DMS153 treated with DMSO at 0.1 percent for 48 hours (cell line): Measurements from ENCODE around the gene KRT80.
"Not testable (repeated sequence)": the region's sequence is repeated elsewhere in the genome, so short reads cannot be mapped to it uniquely, and the experiment has no call there.

Experiments used
- DNase-seq: peaks from one replicate; lab custom pipeline; 2025; ENCODE audit not compliant: unreplicated experiment; lab: John Stamatoyannopoulos, UW

KRT80 gene

GRCh38 chr12:52191841-52192791 is at the start of gene KRT80:
TSS of gene KRT80 (minus strand) at chr12:52192014. CDS start at chr12:52191902, 112 bp downstream.
- DNase-seq: peak; percentile 90

GRCh38 chr12:52241205-52241842 is 49.5 kb upstream of the KRT80 start:
- DNase-seq: no peak

- DNase-seq: not testable (repeated sequence)
Observed at GRCh38 chr12:52240247-52240646, 48.4 kb upstream of the KRT80 start.

GRCh38 chr12:52239767-52240166 is 48.0 kb upstream of the KRT80 start:
- no peak for DNase-seq

DNA sequence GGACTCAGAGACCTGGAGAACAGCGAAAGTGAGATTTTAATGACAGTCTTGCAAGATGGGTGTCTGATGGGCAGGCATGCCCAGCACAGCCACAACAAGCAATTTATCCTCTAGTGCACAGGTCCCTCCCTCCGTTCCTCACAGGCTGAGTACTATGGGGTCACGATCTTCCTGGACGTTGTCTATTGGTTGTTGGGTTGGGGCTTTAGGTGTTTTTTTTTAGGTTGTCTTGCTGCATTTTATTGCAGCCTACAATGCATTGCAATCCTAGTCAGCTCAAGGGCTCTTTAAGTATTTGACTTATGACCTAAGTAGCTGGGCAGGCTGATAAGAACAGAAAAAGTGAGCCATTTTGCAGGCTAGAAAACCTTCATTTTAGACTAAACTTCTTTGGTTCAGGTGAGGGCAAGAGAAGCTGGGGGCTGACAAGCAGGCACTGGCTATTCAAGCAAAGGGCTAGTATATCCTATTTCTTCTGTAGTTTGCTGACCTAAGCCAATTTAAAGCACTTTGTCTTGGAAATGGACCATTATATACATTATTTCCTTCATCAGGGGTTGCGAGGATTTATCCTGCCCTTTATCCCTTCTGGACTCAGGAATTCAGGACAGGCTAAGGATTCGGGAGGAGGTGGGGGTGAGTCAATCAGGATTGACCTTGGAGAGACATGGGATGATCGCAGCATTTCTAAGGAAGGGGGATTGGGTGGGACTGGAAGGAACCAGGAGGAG is 47.3 kb upstream of the KRT80 start:
- no peak for DNase-seq

GRCh38 chr12:52238207-52238840 is 46.5 kb upstream of the KRT80 start:
- DNase-seq: no peak

DNA sequence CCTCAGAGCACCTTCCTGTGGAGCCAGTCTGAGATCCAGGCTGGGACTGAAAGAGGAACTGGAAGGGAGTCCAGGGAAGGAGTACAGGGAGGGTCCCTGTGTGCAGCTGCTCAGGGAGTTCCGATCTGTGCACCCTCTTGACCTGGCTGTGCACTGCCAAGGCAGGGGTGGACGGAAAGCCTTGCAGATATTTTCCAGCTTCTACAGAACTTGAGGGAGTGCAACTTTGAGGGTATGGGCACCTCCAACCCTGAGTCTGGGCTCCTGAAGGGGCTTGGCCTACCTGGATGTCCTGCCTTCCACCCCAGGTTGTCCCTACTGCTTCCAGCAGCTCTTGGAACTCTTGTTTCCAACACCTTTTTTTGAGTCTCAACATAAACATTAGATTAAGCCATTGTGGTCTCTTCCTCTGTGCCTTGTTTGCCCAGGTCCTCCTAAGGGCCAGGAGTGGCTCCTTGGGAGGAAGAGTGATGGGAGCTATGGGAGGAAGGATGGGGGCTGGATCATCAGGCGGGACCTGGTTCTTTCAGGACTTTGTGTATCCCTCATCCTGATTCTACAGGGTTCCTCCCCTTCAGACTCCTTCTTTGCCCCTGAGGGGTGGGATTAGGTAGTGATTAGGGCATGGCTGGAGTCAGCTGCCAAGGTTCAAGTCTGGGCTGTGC is 44.7 kb upstream of the KRT80 start:
- no peak for DNase-seq

- peak; percentile 32 for DNase-seq
Observed at GRCh38 chr12:52235822-52236361, 44.1 kb upstream of the KRT80 start.

- no peak for DNase-seq
Observed at GRCh38 chr12:52235001-52235764, 43.4 kb upstream of the KRT80 start.

DNA sequence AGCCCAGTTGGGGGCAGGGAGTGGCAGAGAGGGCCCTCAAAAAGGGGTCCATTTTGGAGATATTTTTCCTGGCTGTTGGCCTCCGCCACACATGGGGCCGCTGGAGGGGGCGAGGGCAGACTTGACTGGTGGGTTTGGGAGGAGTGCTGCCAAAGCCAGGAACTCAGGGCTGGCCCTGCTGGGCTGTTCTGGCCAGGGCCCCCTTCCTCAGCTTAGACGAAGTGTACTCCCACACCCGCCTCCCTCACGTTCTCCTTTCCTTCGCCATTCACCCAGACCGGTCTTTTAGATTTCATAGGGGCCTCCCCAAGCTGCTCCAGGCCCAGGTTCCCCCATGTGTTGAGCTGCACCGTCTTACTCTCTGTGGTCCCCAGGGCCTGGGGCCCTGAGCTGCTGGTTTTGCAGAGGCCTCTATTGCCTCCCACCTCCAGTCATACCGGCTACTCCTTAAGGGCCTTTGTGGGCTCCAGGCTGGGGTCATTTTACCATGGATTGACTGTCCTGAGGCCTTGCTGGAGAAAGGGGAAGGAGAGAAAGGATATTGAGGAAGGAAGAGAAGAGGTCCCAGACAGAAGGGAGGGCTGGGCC is 42.5 kb upstream of the KRT80 start:
- DNase-seq: no peak

DNA sequence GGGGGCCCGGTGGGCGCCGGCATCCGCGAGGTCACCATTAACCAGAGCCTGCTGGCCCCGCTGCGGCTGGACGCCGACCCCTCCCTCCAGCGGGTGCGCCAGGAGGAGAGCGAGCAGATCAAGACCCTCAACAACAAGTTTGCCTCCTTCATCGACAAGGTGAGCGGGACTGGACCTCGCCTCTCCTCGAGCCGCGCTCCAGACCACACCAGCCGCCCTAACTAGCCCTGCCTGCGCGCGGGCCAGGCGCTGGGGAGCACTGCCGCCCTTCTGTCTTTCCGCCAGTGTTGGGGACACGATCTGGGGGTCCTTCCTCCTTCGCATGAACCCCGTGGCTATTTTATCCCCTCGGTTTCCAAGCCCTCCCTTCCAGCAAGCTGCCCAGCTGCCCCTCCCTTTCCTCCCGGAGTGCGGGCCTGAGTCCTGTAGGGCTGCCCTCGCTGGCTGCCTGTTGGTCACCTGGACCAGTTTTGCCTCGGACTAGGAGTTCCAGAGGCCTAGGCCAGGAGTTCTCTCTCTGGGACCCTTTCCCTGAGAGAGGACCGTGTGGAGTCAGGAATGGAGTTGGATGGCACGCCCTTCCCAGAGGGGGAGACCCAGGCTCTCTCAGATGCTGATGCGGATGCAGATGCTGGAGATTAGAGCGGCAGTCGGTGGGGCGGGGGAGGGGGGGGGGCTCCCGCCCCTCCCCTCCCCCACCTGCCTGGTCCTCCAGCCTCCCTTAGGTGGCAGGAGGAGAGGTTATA is 41.8 kb upstream of the KRT80 start:
- DNase-seq: no peak

- DNase-seq: no peak
Observed at GRCh38 chr12:52232674-52233461, 41.1 kb upstream of the KRT80 start, which contains the start of gene KRT7. TSS of gene KRT7 (plus strand) at chr12:52233243. CDS start at chr12:52233297, 54 bp downstream.

GRCh38 chr12:52232203-52232673 is 40.4 kb upstream of the KRT80 start:
- no peak for DNase-seq

DNA sequence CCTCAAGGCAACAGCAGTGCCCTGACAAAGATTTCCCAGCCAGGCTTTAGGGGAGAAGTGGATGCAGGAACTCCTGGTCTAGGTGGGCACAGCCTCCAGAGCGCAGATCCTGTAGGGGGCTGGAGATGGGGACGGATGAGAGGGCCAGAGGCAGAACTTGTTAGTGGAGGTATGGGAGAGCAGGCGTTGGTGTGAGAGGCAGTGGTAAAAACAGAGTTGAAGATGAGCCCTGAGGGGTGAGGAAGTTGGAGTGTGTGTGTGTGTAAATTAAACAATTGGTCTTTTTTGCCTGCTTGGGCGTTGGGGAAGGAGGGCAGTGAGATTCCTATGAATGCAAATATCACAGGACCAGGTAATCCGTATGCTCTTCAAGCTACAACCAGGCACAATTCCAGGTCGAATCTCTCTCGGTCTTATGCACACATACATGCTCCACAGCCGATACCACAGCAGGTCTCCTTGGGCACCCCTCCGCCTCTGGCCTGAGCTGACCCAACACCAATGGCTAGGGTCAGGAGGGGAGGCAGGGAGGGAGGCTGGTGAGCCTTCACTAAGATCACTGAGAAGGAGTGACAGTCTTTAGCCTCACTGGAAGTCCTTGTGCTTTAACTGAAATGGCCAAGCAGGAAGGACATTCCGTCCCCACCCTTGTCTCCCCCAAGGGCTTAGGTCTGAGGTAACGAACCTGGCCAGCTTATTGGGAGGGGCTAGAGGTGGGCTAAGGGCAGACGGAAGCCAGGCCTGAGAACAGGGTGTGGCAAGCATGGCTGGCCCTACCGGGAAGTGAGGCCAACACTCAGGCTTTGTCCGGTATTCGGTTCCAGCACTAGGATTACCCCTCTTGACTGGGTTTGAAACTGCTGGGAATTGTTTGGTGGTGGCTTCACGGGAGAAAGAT is 39.7 kb upstream of the KRT80 start:
- no peak for DNase-seq

GRCh38 chr12:52230364-52231281 is 38.8 kb upstream of the KRT80 start:
- DNase-seq: no peak
